NCI-H748 (cell line): ENCODE results near the gene TMEM14A.
"Not testable (repeated sequence)": the region's sequence is repeated elsewhere in the genome, so short reads cannot be mapped to it uniquely, and the experiment has no call there.

Source experiments
- DNase-seq: peaks from one replicate; lab custom pipeline; 2025; ENCODE audit not compliant: unreplicated experiment; lab: John Stamatoyannopoulos, UW

Gene TMEM14A

GRCh38 chr6:52655941-52656340, 15.0 kb upstream of the TMEM14A start:
- not testable (repeated sequence) for DNase-seq

DNA sequence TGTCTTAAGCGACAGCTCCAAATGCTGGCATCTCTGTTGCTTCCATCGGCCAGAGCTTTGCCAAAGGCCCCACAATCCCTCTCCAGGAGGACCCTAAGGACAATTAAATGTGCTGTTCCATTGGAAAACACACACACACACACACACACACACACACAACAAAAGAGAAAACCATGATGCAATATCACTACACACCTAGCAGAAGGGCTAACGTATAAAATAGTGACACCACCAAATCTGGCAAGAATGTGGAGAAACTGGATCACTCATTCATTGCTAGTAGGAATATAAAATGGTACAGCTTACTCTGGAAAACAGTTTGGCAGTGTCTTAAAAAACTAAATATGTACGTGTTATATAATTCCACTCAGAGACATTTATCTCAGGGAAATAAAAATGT, 13.0 kb upstream of the TMEM14A start:
- no peak for DNase-seq

GRCh38 chr6:52661551-52661950, 9.4 kb upstream of the TMEM14A start:
- DNase-seq = no peak

DNA sequence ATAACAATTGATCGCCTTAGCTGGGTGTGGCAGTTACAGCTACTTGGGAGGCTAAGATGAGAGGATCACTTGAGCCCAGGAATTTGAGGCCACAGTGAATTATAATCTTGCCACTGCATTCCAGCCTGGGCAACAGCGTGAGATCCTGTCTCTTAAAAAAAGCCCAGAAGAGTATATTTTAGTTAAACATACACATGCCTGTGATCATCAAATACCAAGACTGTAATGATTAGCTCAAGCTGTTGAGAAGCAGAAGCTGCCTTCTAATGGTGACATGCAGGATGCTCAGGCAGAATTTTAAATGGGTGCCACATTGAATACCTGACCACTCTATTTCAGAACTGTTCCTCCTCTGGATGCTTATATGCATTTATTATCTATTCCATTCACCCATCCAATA, 8.9 kb upstream of the TMEM14A start:
- no peak for DNase-seq

GRCh38 chr6:52663120-52663935, 7.6 kb upstream of the TMEM14A start:
- DNase-seq = peak; percentile 66

GRCh38 chr6:52663936-52664185, 7.1 kb upstream of the TMEM14A start:
- no peak for DNase-seq

DNA sequence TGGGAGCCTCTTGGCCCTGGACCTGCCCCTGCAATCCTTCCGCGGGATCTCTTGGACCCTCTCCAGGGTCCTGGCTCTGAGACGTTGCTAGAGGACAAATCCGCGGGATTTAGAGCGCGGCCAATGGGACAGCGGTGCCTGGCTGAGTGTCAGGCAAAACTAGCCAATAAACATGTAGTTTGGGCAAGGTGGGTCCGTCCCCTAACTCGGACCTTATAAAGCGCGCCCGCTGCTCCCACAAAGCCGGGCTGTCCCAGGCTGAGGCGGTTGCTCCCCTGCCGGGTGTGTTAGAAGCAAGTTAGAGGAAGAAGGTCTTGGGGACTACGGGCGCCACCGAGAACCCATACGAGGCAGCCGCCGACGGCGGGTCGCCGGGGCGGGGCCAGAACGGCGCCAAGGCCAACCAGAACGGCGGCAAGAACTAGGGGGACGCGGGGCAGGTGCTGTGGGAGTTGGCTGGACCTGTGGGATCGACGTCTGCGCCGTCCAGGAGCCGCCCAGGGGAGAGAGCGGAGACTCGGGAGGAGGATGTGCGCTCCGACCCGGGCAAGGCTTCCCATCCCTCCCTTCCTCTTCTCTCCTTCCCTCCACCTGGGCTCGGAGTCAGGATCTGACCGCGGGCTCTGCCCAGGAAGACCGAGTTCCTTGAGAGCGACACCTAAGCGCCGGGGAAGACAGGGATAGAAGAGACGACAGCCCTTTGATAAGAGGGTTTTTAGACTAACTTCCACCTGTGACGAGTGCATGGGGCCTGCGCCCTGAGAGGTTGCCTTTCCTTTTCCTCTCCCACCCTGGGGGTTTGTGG, 6.5 kb upstream of the TMEM14A start:
- DNase-seq = peak; percentile 99

DNA sequence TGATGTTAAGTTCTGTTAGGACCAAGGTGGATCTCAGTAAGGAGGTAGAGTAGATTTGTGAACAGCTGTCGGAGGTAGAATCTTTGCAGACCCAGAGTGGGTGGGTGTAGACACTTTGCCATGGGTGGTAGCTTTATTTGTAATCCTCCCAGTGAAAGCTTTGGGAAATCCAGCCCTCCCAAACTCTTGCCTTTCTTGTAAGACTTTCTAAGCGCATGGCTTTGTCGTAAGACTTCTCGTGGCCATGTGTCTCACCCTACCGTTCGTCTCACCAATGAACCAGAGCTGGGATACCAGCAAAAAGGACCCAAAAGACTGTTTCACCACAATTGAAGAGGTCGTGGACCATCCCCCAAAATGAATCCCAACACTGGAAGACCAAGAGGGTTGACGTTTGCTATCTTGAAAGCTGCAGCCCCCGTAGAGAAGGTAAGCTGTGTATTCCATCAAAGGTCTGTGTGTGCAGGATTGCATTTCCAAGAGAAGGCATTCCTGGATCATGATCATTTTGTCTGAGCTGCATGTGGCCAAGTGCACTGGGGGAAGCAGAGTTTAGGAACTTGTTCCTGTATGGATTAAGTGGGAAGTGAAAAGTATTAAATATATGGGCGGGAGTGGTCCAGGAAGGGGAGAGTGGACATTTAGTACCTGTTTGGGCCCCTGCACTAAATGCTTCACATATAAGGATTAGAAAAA, 5.8 kb upstream of the TMEM14A start:
- DNase-seq = no peak

GRCh38 chr6:52666071-52666470, 4.8 kb upstream of the TMEM14A start:
- DNase-seq = no peak

- no peak for DNase-seq
Observed at GRCh38 chr6:52666523-52666922, 4.4 kb upstream of the TMEM14A start.

GRCh38 chr6:52667572-52667971, 3.3 kb upstream of the TMEM14A start:
- DNase-seq = no peak

GRCh38 chr6:52671676-52672075, 763 bp downstream of the TMEM14A start:
- DNase-seq = peak; percentile 43

DNA sequence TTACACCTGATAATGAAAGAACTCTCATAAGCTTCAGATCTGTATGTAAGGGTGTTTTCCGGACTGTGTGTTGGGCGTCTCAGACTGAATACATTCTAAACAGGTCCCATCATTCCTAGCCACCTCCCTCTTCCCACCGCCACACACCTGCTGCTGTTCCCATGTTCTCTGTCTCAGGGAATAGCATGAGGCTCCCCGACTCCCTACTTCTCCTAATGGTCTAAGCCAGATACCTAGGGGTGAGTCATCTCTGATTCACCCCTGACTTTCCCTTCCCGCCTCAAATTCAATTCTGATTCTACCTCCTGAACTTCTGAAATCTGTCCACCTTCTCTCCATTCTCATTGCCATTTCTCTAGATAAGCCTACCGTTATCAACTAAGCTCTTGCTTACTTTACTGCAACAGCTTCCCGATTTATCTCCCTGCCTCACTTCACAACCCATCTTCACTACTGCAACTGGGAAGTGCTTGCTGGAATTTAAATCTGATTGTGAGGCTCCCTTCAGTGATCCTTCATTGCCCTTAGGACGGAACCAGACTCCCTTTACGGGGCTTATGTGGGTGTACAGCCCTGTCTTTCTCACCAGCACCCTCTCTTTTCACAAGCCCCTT, 1.6 kb downstream of the TMEM14A start:
- no peak for DNase-seq

DNA sequence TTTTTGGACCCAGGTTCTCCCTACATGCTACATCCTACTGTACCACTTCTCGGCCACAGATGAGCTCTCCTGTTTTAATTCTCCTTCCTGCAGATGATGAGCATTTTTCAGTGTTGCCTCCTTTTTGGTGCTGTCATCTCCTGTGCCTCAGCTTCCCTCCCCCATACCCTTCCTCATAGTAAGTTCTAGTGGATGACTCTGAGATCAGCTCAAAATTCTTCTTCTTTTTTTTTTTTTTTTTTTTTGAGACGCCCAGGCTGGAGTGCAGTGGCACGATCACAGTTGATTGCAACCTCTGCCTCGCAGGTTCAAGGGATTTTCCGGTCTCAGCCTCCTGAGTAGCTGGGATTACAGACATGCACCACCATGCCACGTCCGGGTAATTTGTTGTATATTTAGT, 3.8 kb downstream of the TMEM14A start:
- DNase-seq = no peak

DNA sequence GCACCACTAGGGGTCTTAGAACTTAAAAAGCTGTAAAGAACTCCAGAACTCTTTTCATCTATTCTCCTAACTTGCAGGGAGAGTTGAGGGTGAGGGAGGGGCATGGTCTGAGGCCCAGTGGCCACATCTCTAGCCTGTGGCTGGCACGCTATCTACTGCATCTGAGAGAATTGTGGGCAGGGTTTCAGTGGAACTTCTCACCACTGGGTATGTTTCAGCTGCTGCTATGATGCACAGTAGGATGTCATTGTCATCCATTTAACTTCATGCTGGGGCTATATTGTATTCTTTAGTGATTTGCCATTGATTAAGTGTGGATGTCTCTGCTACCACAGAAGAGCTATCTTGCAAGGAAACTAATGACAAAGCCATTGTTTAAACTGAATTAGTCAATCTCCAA, 4.5 kb downstream of the TMEM14A start:
- DNase-seq = no peak

- not testable (repeated sequence) for DNase-seq
Observed at GRCh38 chr6:52676631-52677030, 5.7 kb downstream of the TMEM14A start.

GRCh38 chr6:52681416-52681815, 10.5 kb downstream of the TMEM14A start:
- no peak for DNase-seq

DNA sequence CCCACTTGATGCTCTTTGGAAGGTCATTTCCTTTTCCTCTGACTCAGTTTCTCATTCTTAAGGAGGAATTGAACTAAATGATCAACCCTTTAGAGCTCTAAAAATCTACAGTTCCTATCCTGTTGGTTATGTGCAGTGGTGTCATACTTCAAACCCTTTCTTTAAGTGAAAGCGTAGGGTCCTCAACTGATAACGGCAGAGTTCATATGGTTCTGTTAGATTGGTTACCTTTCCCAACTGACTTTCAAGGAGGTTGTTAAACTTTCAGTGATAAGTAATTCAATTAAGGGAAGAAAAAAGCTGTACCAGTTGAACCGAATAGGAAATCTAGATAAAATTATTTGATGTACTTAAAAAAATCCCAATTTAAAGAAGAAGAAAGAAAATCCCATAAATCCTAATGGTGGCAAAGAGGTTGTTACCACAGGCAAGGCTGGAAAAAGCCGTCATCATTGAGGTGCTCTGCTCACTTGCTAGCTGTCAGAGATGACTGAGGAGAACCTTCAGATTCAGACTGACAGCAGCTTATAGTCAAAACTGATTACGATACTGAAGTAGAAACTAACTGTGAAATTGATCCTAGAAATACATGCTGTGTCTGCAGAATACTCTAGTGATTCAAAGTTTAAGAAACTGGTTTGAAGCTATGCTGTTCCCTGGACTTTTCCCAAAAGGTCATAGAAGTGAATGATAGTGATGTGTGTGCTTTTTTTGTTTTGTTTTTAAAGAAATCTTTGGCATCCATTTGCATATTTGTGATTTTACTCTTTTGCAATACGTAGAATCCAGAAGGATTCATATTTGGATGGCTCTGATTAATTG, 16.2 kb downstream of the TMEM14A start:
- no peak for DNase-seq

- no peak for DNase-seq
Observed at GRCh38 chr6:52689857-52690256, 18.9 kb downstream of the TMEM14A start.

GRCh38 chr6:52691718-52692117, 20.8 kb downstream of the TMEM14A start:
- DNase-seq = no peak

- DNase-seq = no peak
Observed at GRCh38 chr6:52693773-52694172, 22.9 kb downstream of the TMEM14A start.
